Sigmoid colon (tissue), 7 donors: Measurements from ENCODE around the gene LANCL1. TPM values are rescaled to one million over a fixed set of nuclear protein-coding genes. Genes with fewer than 3 reads are reported as not detected.
A peak's percentile ranks its signal among the peaks of the same experiment; 100 is the strongest.

Experiments
- DNase-seq: peaks from one replicate; pipeline ENCODE4 v3.0.0-alpha.2; 2019
- H3K27ac ChIP-seq, 4 donors: fragments of 200-600 bp; sonication (generic); one replicate each; pipeline ENCODE4 v1.5.1; 2016 to 2019; ENCODE audit warnings: mild to moderate bottlenecking in 1 of 4
- H3K27me3 ChIP-seq, 3 donors: fragments of 200-600 bp; sonication (generic); one replicate each; pipeline ENCODE4 v1.5.1; 2019; ENCODE audit warnings: mild to moderate bottlenecking in 1 of 3
- H3K36me3 ChIP-seq, 4 donors: fragments of 200-600 bp; sonication (generic); one replicate each; pipeline ENCODE4 v1.5.1; 2016 to 2019
- H3K4me1 ChIP-seq, 4 donors: fragments of 200-600 bp; sonication (generic); one replicate each; pipeline ENCODE4 v1.5.1; 2017 to 2019
- H3K4me3 ChIP-seq, 4 donors: fragments of 200-600 bp; sonication (generic); one replicate each; pipeline ENCODE4 v1.5.1; 2017 to 2019; ENCODE audit warnings: mild to moderate bottlenecking in 2 of 4, moderate library complexity in 1 of 4
- H3K9me3 ChIP-seq, 4 donors: fragments of 200-600 bp in 3 of 4; sonication (generic) in 3 of 4; one replicate each; pipeline versions ENCODE4 v1.5.1 to v1.6.1; 2013 to 2019
- CTCF ChIP-seq, 4 experiments: fragments of 450-650 bp in 3 of 4; fragments of 200-600 bp in 1 of 4; IDR thresholded peaks; one replicate each; pipeline ENCODE4 v1.5.1; 2016 to 2019; ENCODE audit warnings: antibody characterized with exemption in 4 of 4, mild to moderate bottlenecking in 3 of 4, moderate library complexity in 2 of 4
- EP300 ChIP-seq, 4 donors: sonication (generic); formaldehyde crosslinking; IDR thresholded peaks; one replicate each; pipeline ENCODE4 v1.6.1; 2017; ENCODE audit warnings: antibody characterized with exemption in 4 of 4
- POLR2A ChIP-seq, 2 donors: fragments of 450-650 bp; IDR thresholded peaks; one replicate each; pipeline ENCODE4 v1.6.1; 2016; ENCODE audit warnings: antibody characterized with exemption in 2 of 2, mild to moderate bottlenecking in 2 of 2, moderate library complexity in 2 of 2
- POLR2AphosphoS5 ChIP-seq, 4 donors: sonication (generic); formaldehyde crosslinking; IDR thresholded peaks; one replicate each; pipeline ENCODE4 v1.6.1; 2017; ENCODE audit warnings: antibody characterized with exemption in 4 of 4
- WGBS, 2 donors: extraction: QIAGEN DNeasy Blood & Tissue Kit; methylation state at CpG; one replicate each; pipeline ENCODE4 v1.1.7; 2013; 5-methylcytosine and 5-hydroxymethylcytosine counted together
- intact Hi-C: fragments of 100-400 bp; cut with DNase I; formaldehyde crosslinking; loops from one replicate; pipeline ENCODE4 v1.15.1; 2023
- polyA plus RNA-seq, 3 donors: library from polyadenylated mRNA; stranded (reverse); fragments of 200-250 nt; gene quantifications; one replicate each; pipeline ENCODE4 v1.2.3, GENCODE V29; 2013
- total RNA-seq, 4 donors: library from RNA; depleted of rRNA; stranded (reverse); fragments of >200 nt; gene quantifications; one replicate each; pipeline ENCODE4 v1.1.0, GENCODE V29; 2016
- donor health status: healthy with polysubstance abuse.
- donor health status: Bipolar disorder and iron deficiency.
- donor health status: healthy.

Gene LANCL1
- 10 to 100 TPM; 37.7 to 60.6 (median 49.3) TPM for total RNA-seq
- polyA plus RNA-seq = 10 to 100 TPM in 1 of 3 donors, 1 to 10 TPM in 2; 9.6 to 13.5 (median 9.7) TPM

- peak within 1 kb of the TSS; percentile 78 to 86 (median 84) for H3K4me3 ChIP-seq
- no peak for TF ChIP-seq CTCF (IDR thresholded peaks at IDR 0.05)
- TF ChIP-seq POLR2AphosphoS5 (IDR thresholded peaks at IDR 0.05) = peak; percentile 80 to 96 (median 86)
- TF ChIP-seq POLR2A (IDR thresholded peaks at IDR 0.05) = peak; percentile 58 to 68
- intact Hi-C loops = no loop called here
- H3K27me3 ChIP-seq = no peaks in the 10 kb centered on the region
- peaks cover 0 to 20% (median 13%) of the 10 kb centered on the region in 4 donors for H3K4me1 ChIP-seq
- H3K36me3 ChIP-seq = peaks cover 0 to 16% (median 6%) of the 10 kb centered on the region in 4 donors
- 0 to 1% methylated on average over 49 of the region's 49 CpGs for WGBS, 2 donors
- H3K9me3 ChIP-seq = no peaks in the 10 kb centered on the region
- DNase-seq = peak; percentile 95
- H3K27ac ChIP-seq = peak within 1 kb of the TSS; percentile 76 to 84 (median 82)
Observed at GRCh38 chr2:210476194-210477128, at the start of gene LANCL1. TSS of gene LANCL1 (minus strand) at chr2:210476759. CDS start at chr2:210476396, 363 bp downstream.

- Histone ChIP-seq H3K4me1 (no peaks in the 10 kb centered on the region), H3K36me3 (no peaks in the 10 kb centered on the region), H3K9me3 (no peaks in the 10 kb centered on the region), H3K27ac (no peak overlapping the region), H3K4me3 (no peak overlapping the region), H3K27me3 (no peaks in the 10 kb centered on the region)
- intact Hi-C loops = no loop called here
- TF ChIP-seq CTCF (IDR thresholded peaks at IDR 0.05) = no peak
- no peak for TF ChIP-seq POLR2AphosphoS5 (IDR thresholded peaks at IDR 0.05)
- TF ChIP-seq EP300 (IDR thresholded peaks at IDR 0.05) = no peak
- no peak for TF ChIP-seq POLR2A (IDR thresholded peaks at IDR 0.05)
- DNase-seq = no peak
Observed at GRCh38 chr2:210524533-210524932, 48.0 kb upstream of the LANCL1 start.

- Histone ChIP-seq H3K27ac (no peak overlapping the region), H3K27me3 (no peaks in the 10 kb centered on the region), H3K36me3 (no peaks in the 10 kb centered on the region), H3K4me1 (no peaks in the 10 kb centered on the region), H3K9me3 (no peaks in the 10 kb centered on the region), H3K4me3 (no peak overlapping the region)
- intact Hi-C loops = no loop called here
- DNase-seq = no peak
- TF ChIP-seq POLR2A (IDR thresholded peaks at IDR 0.05) = no peak
- TF ChIP-seq POLR2AphosphoS5 (IDR thresholded peaks at IDR 0.05) = no peak
- TF ChIP-seq CTCF (IDR thresholded peaks at IDR 0.05) = no peak
- WGBS, 2 donors = 85% methylated on average over 4 of the region's 4 CpGs
Observed at GRCh38 chr2:210523650-210524289, 47.2 kb upstream of the LANCL1 start.

- no peak for DNase-seq
- H3K27ac ChIP-seq = no peak overlapping the region
- H3K4me3 ChIP-seq = no peak overlapping the region
- TF ChIP-seq CTCF (IDR thresholded peaks at IDR 0.05) (no peak), POLR2A (IDR thresholded peaks at IDR 0.05) (no peak), POLR2AphosphoS5 (IDR thresholded peaks at IDR 0.05) (no peak), EP300 (IDR thresholded peaks at IDR 0.05) (no peak)
- no peaks in the 10 kb centered on the region for H3K4me1 ChIP-seq
- no peaks in the 10 kb centered on the region for H3K9me3 ChIP-seq
- intact Hi-C loops = no loop called here
- H3K36me3 ChIP-seq = no peaks in the 10 kb centered on the region
- H3K27me3 ChIP-seq = no peaks in the 10 kb centered on the region
Observed at GRCh38 chr2:210522399-210522798, 45.8 kb upstream of the LANCL1 start.
